HepG2 (cell line): ENCODE measurements around the gene LY6G5B. TPM values are rescaled to one million over a fixed set of nuclear protein-coding genes. Genes with fewer than 3 reads are reported as not detected.
A peak's percentile ranks its signal among the peaks of the same experiment; 100 is the strongest.

Experiments used
- CEBPB ChIP-seq: IDR thresholded peaks from 2 replicates; pipeline ENCODE4 v1.6.1; 2011; ENCODE audit warnings: low read depth, low read length, improper control_type of control experiment, borderline replicate concordance
- GLMP ChIP-seq: sonication (generic); formaldehyde crosslinking; IDR thresholded peaks from 2 replicates; pipeline ENCODE4 v1.9.0; 2021; ENCODE audit warnings: missing genetic modification reagents, mild to moderate bottlenecking, borderline replicate concordance
- GMEB1 ChIP-seq: sonication (generic); formaldehyde crosslinking; IDR thresholded peaks from 2 replicates; pipeline ENCODE4 v1.5.1; 2020; ENCODE audit warnings: missing genetic modification reagents, mild to moderate bottlenecking, borderline replicate concordance
- HNF4G ChIP-seq, 2 experiments: sonication (generic) in 1 of 2; formaldehyde crosslinking in 1 of 2; IDR thresholded peaks; 2 replicates each; pipeline versions ENCODE4 v1.4.0 to v1.6.1; 2011 to 2020; ENCODE audit warnings: borderline replicate concordance in 2 of 2, low read depth in 2 of 2, mild to moderate bottlenecking in 2 of 2, low read length in 1 of 2, missing genetic modification reagents in 1 of 2, moderate library complexity in 1 of 2
- MAFG ChIP-seq: sonication (generic); formaldehyde crosslinking; IDR thresholded peaks from 2 replicates; pipeline ENCODE4 v1.5.1; 2020; ENCODE audit warnings: mild to moderate bottlenecking, missing genetic modification reagents
- MZF1 ChIP-seq: sonication (generic); formaldehyde crosslinking; IDR thresholded peaks from 2 replicates; pipeline ENCODE4 v1.8.1; 2023; ENCODE audit warnings: mild to moderate bottlenecking, missing genetic modification reagents, borderline replicate concordance
- NR2C2 ChIP-seq: sonication (generic); formaldehyde crosslinking; IDR thresholded peaks from 2 replicates; pipeline ENCODE4 v1.4.0; 2020; ENCODE audit warnings: missing genetic modification reagents, mild to moderate bottlenecking, moderate library complexity, borderline replicate concordance
- PITX1 ChIP-seq: sonication (generic); formaldehyde crosslinking; IDR thresholded peaks from 2 replicates; pipeline ENCODE4 v1.5.1; 2020; ENCODE audit warnings: mild to moderate bottlenecking, missing genetic modification reagents
- RARA ChIP-seq: IDR thresholded peaks from 2 replicates; pipeline ENCODE4 v1.6.1; 2016; ENCODE audit warnings: missing genetic modification reagents, missing compliant biosample characterization
- SAP130 ChIP-seq: IDR thresholded peaks from 2 replicates; pipeline ENCODE4 v1.6.1; 2016; ENCODE audit warnings: low read depth
- SIX1 ChIP-seq: sonication (generic); formaldehyde crosslinking; IDR thresholded peaks from 2 replicates; pipeline ENCODE4 v1.4.0; 2020; ENCODE audit warnings: missing genetic modification reagents, borderline replicate concordance
- SMYD3 ChIP-seq: sonication (generic); formaldehyde crosslinking; IDR thresholded peaks from 2 replicates; pipeline ENCODE4 v1.8.1; 2023; ENCODE audit warnings: mild to moderate bottlenecking, missing genetic modification reagents
- SOX6 ChIP-seq, 2 experiments: fragments of 450-650 bp in 1 of 2; sonication (generic) in 1 of 2; formaldehyde crosslinking in 1 of 2; IDR thresholded peaks; 2 replicates each; pipeline versions ENCODE4 v1.4.0 to v1.6.1; 2017 to 2020; ENCODE audit warnings: antibody characterized with exemption in 1 of 2, mild to moderate bottlenecking in 1 of 2, missing genetic modification reagents in 1 of 2
- SP1 ChIP-seq, 2 experiments: fragments of 450-650 bp in 1 of 2; sonication (generic) in 1 of 2; formaldehyde crosslinking in 1 of 2; IDR thresholded peaks; 2 replicates each; pipeline versions ENCODE4 v1.4.0 to v1.6.1; 2016 to 2020; ENCODE audit warnings: missing genetic modification reagents in 1 of 2
- SP2 ChIP-seq: sonication (generic); formaldehyde crosslinking; IDR thresholded peaks from 2 replicates; pipeline ENCODE4 v1.5.1; 2020; ENCODE audit warnings: mild to moderate bottlenecking, missing genetic modification reagents
- ZNF121 ChIP-seq: sonication (generic); formaldehyde crosslinking; IDR thresholded peaks from 2 replicates; pipeline ENCODE4 v1.5.0; 2020; ENCODE audit warnings: mild to moderate bottlenecking, missing genetic modification reagents
- ZNF362 ChIP-seq: sonication (generic); formaldehyde crosslinking; IDR thresholded peaks from 2 replicates; pipeline ENCODE4 v1.4.0; 2020; ENCODE audit warnings: missing genetic modification reagents, mild to moderate bottlenecking, borderline replicate concordance
- polyA plus RNA-seq, 8 experiments: library from polyadenylated mRNA; depleted of rRNA in 3 of 8; stranded (reverse) in 7 of 8; unstranded in 1 of 8; fragments of >200 nt; fragmentation: Illumina TruSeq in 4 of 8; extraction: Trizol in 4 of 8; gene quantifications; 2 replicates each; pipeline versions ENCODE4 v1.2.1 to v1.2.3, GENCODE V29; 2011 to 2016; ENCODE audit warnings: low read depth in 4 of 8, missing spikeins in 1 of 8, mixed read lengths in 1 of 8; ENCODE audit not compliant: insufficient read depth in 1 of 8
- total RNA-seq, 5 experiments: library from RNA; depleted of rRNA; stranded (reverse); fragments of >200 nt; fragmentation: Illumina TruSeq; extraction: Trizol; gene quantifications; 2 replicates each; pipeline ENCODE4 v1.2.3, GENCODE V29; 2016; ENCODE audit warnings: low read depth in 1 of 5
- TF ChIP-seq, protein P1 (sequence below): sonication (generic); formaldehyde crosslinking; IDR thresholded peaks from 2 replicates; pipeline ENCODE4 v1.4.0; 2020; ENCODE audit warnings: low read depth, missing genetic modification reagents
- TF ChIP-seq, protein P2 (sequence below): sonication (generic); formaldehyde crosslinking; IDR thresholded peaks from 2 replicates; pipeline ENCODE4 v1.4.0; 2020; ENCODE audit warnings: mild to moderate bottlenecking, low read depth, missing genetic modification reagents

Gene LY6G5B
- total and polyA plus RNA-seq, 2 of the 13 experiments (the other 11 are each of a cell fraction or from before 2014, with no cell fraction given), result 7.8 to 15.7 TPM

DNA sequence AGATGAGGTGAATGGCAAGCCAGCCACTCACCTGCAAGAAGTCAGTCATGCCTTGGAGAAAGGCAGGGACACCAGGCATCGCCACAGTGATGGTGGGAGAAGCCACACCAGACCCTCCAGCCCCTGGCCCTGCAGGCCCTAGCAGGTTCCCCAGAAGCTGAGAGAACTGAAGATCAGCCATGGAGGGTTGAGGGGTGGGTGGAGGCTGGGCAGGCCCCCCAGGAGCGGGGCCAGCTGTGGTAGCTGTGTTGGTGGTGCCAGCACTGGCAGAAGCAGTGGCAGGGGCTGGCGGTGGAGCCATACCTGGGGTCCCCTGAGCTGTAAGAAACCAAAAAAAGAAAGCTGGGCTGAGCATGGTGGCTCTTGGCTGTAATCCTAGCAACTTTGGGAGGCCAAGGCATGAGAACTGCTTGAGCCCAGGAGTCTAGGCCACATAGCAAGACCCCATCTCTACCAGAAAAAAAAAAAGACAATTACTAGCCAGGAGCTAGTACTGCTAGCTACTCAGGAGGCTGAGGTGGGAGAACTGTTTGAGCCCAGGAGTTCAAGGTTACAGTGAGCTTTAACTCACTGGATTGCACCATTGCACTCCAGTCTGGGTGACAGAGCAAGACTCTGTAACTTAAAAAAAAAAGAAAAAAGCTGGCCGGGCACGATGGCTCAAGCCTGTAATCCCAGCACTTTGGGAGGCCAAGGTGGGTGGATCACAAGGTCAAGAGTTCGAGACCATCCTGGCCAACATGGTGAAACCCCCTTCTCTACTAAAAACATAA, 26.8 kb upstream of the LY6G5B start (continued):
- TF ChIP-seq GMEB1 (CRISPR knock-in tag), result no peak
- TF ChIP-seq, protein P1, sequence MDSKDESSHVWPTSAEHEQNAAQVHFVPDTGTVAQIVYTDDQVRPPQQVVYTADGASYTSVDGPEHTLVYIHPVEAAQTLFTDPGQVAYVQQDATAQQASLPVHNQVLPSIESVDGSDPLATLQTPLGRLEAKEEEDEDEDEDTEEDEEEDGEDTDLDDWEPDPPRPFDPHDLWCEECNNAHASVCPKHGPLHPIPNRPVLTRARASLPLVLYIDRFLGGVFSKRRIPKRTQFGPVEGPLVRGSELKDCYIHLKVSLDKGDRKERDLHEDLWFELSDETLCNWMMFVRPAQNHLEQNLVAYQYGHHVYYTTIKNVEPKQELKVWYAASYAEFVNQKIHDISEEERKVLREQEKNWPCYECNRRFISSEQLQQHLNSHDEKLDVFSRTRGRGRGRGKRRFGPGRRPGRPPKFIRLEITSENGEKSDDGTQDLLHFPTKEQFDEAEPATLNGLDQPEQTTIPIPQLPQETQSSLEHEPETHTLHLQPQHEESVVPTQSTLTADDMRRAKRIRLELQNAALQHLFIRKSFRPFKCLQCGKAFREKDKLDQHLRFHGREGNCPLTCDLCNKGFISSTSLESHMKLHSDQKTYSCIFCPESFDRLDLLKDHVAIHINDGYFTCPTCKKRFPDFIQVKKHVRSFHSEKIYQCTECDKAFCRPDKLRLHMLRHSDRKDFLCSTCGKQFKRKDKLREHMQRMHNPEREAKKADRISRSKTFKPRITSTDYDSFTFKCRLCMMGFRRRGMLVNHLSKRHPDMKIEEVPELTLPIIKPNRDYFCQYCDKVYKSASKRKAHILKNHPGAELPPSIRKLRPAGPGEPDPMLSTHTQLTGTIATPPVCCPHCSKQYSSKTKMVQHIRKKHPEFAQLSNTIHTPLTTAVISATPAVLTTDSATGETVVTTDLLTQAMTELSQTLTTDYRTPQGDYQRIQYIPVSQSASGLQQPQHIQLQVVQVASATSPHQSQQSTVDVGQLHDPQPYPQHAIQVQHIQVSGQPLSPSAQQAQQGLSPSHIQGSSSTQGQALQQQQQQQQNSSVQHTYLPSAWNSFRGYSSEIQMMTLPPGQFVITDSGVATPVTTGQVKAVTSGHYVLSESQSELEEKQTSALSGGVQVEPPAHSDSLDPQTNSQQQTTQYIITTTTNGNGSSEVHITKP (CRISPR knock-in tag), result peak; percentile 49
- TF ChIP-seq MAFG (CRISPR knock-in tag), result no peak
- peak; percentile 20; the same call in 1 of the 2 replicates for TF ChIP-seq HNF4G (IDR thresholded peaks at IDR 0.05; ENCODE audit: borderline replicate concordance, low read depth, low read length)
- TF ChIP-seq HNF4G (CRISPR knock-in tag; IDR thresholded peaks at IDR 0.05; ENCODE audit: borderline replicate concordance, low read depth), result no peak
- no peak for TF ChIP-seq SIX1 (CRISPR knock-in tag)
- peak; percentile 77; the same call in 1 of the 2 replicates for TF ChIP-seq CEBPB
- TF ChIP-seq SP2 (CRISPR knock-in tag), result no peak
- TF ChIP-seq NR2C2 (CRISPR knock-in tag), result peak; percentile 17; the same call in 1 of the 2 replicates
- TF ChIP-seq MZF1 (CRISPR knock-in tag), result no peak
- TF ChIP-seq SAP130 (CRISPR knock-in tag), result peak; percentile 30; the same call in 1 of the 2 replicates
- no peak for TF ChIP-seq SP1 (IDR thresholded peaks at IDR 0.05)
- no peak for TF ChIP-seq SP1 (CRISPR knock-in tag; IDR thresholded peaks at IDR 0.05)
- peak; percentile 69 for TF ChIP-seq RARA (CRISPR knock-in tag)
- TF ChIP-seq SMYD3 (CRISPR knock-in tag), result no peak
- no peak for TF ChIP-seq GLMP (CRISPR knock-in tag)
- TF ChIP-seq, protein P2, sequence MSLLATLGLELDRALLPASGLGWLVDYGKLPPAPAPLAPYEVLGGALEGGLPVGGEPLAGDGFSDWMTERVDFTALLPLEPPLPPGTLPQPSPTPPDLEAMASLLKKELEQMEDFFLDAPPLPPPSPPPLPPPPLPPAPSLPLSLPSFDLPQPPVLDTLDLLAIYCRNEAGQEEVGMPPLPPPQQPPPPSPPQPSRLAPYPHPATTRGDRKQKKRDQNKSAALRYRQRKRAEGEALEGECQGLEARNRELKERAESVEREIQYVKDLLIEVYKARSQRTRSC (CRISPR knock-in tag), result no peak
- peak; percentile 55; the same call in 1 of the 2 replicates for TF ChIP-seq PITX1 (CRISPR knock-in tag)
- TF ChIP-seq ZNF362, result peak; percentile 88
- TF ChIP-seq SOX6 (IDR thresholded peaks at IDR 0.05), result no peak
- 0 out of 2 replicates have a peak, but pooled peaks have one; percentile 29 for TF ChIP-seq SOX6 (CRISPR knock-in tag; IDR thresholded peaks at IDR 0.05)
- TF ChIP-seq ZNF121 (CRISPR knock-in tag), result peak; percentile 78
